ENCODE measurements around the gene BPIFB1. TPM values are rescaled to one million over a fixed set of nuclear protein-coding genes. Genes with fewer than 3 reads are reported as not detected.

The BPIFB1 gene
- total and polyA plus RNA-seq, 2 donors (not counting 3 experiments of a cell fraction or from before 2014, with no cell fraction given), result not detected

DNA sequence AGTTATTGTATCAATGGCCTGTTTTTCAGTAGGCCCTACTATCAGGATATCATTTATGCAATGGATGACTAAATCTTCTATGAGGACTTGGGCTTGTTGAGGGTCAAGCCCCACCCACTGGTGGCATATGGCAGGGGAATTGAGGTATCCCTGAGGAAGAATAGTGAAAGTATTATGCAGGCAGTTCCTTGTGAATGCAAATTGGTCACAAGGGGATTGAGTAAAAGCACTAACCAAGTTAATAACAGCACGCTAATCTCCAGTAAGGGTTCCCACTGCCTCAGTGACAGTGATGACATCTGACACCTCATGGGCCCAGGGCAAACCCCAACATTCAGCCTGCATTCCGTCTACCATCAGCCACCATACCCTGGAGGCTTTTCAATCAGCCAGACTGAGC lies 32.3 kb upstream of the BPIFB1 start:
- POLR2A ChIA-PET, result no interaction called here
- no peaks in the 10 kb centered on the region for H3K4me1 ChIP-seq (ENCODE audit: control insufficient read depth, extremely low read depth, insufficient read depth, low read length)
- TF ChIP-seq FOS (IDR thresholded peaks at IDR 0.05; ENCODE audit: borderline replicate concordance, insufficient read depth, low read length), result no peak
- TF ChIP-seq EZH2 (IDR thresholded peaks at IDR 0.05; ENCODE audit: borderline replicate concordance, low read depth, low read length, severe bottlenecking), result no peak
- TF ChIP-seq POLR2AphosphoS5 (IDR thresholded peaks at IDR 0.05; ENCODE audit: insufficient read depth, low read depth, low read length), result no peak
- no peak for TF ChIP-seq JUN (IDR thresholded peaks at IDR 0.05; ENCODE audit: borderline replicate concordance, insufficient read depth, insufficient read length, low read depth)
- TF ChIP-seq MYC (IDR thresholded peaks at IDR 0.05; ENCODE audit: low read depth, low read length), result no peak
- TF ChIP-seq, protein P1, sequence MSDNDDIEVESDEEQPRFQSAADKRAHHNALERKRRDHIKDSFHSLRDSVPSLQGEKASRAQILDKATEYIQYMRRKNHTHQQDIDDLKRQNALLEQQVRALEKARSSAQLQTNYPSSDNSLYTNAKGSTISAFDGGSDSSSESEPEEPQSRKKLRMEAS (IDR thresholded peaks at IDR 0.05; ENCODE audit: insufficient read depth, insufficient read length), result no peak
- TF ChIP-seq POLR2A (IDR thresholded peaks at IDR 0.05; ENCODE audit: low read depth, low read length), result no peak
- no peaks in the 10 kb centered on the region for H3K9me1 ChIP-seq (replicated peaks; ENCODE audit: control insufficient read depth, extremely low read depth, insufficient read depth, low read length)
- no peaks in the 10 kb centered on the region for H4K20me1 ChIP-seq (replicated peaks; ENCODE audit: control insufficient read depth, extremely low read depth, insufficient read depth, low read length)
- DNase-seq (ENCODE audit: low read depth, low spot score), result no peak
- no peaks in the 10 kb centered on the region for H3K36me3 ChIP-seq (ENCODE audit: control insufficient read depth in 2 of 2, extremely low read depth in 1 of 2, insufficient read depth in 2 of 2, low read length in 2 of 2)
- H3K79me2 ChIP-seq (ENCODE audit: control insufficient read depth, insufficient read depth, low read length), result no peaks in the 10 kb centered on the region
- H3K4me3 ChIP-seq (replicated peaks in 1 of 3; ENCODE audit: insufficient read depth in 1 of 3, low read depth in 1 of 3, low read length in 3 of 3), result no peak overlapping the region
- no peak overlapping the region for H3K27ac ChIP-seq (ENCODE audit: insufficient read depth, low read depth, low read length)
- dilution Hi-C loops (cut with MboI; ENCODE audit: extremely low pct_ligation_motif_present, low sequenced_read_pairs) (no loop called here), intact Hi-C loops (cut with micrococcal nuclease) (no loop called here)
- BruUV-seq (replicated peaks), result no TSS peak
- CTCF ChIA-PET, result no interaction called here
- no peak overlapping the region for H3K4me2 ChIP-seq (ENCODE audit: insufficient read depth, low read length)
- H2AFZ ChIP-seq (ENCODE audit: low read depth, low read length), result no peak overlapping the region
- no peak overlapping the region for H3K9ac ChIP-seq (replicated peaks; ENCODE audit: extremely low read depth, insufficient read depth, low read length)
- FAIRE-seq, result no peak
- no peaks in the 10 kb centered on the region for H3K9me3 ChIP-seq (replicated peaks; ENCODE audit: control insufficient read depth, insufficient read depth, low read length)
- H3K27me3 ChIP-seq (ENCODE audit: control insufficient read depth in 2 of 2, insufficient read depth in 2 of 2, low read length in 2 of 2), result no peaks in the 10 kb centered on the region

DNA sequence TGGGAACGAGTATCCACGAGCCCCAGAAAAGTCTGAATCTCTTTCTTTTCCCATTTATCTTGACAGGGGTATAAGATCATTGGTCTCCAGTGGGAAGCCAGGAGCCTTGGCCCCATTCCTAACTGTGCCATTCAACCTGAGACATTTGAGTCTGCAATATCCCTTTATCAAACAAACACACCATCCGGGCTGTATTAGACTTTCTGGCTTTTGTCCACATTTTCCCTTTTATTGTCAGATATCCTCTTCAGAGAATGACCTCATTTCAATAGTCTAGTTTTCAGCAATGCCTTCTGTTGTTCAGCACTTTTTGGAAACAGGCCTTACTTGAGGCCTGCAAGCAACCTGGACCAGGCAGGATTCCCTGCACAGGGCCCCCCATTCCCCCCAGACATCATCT lies 31.5 kb upstream of the BPIFB1 start:
- no peak for DNase-seq (ENCODE audit: low read depth, low spot score)
- ChIA-PET CTCF (no interaction called here), POLR2A (no interaction called here)
- H3K27ac ChIP-seq (ENCODE audit: insufficient read depth, low read depth, low read length), result no peak overlapping the region
- no TSS peak for BruUV-seq (replicated peaks)
- H3K27me3 ChIP-seq (ENCODE audit: control insufficient read depth in 2 of 2, insufficient read depth in 2 of 2, low read length in 2 of 2), result peaks cover 0 to 2% of the 10 kb centered on the region in 2 experiments
- H3K4me1 ChIP-seq (ENCODE audit: control insufficient read depth, extremely low read depth, insufficient read depth, low read length), result no peaks in the 10 kb centered on the region
- H3K9me3 ChIP-seq (replicated peaks; ENCODE audit: control insufficient read depth, insufficient read depth, low read length), result no peaks in the 10 kb centered on the region
- H2AFZ ChIP-seq (ENCODE audit: low read depth, low read length), result no peak overlapping the region
- no peaks in the 10 kb centered on the region for H4K20me1 ChIP-seq (replicated peaks; ENCODE audit: control insufficient read depth, extremely low read depth, insufficient read depth, low read length)
- no peak for TF ChIP-seq GATA2 (IDR thresholded peaks at IDR 0.05; ENCODE audit: insufficient read depth, insufficient read length, low read depth, low read length)
- TF ChIP-seq POLR2AphosphoS5 (IDR thresholded peaks at IDR 0.05; ENCODE audit: insufficient read depth, low read depth, low read length), result no peak
- TF ChIP-seq EZH2 (IDR thresholded peaks at IDR 0.05; ENCODE audit: borderline replicate concordance, low read depth, low read length, severe bottlenecking), result no peak
- no peak for TF ChIP-seq POLR2A (IDR thresholded peaks at IDR 0.05; ENCODE audit: low read depth, low read length)
- no peak for TF ChIP-seq MYC (IDR thresholded peaks at IDR 0.05; ENCODE audit: low read depth, low read length)
- TF ChIP-seq, protein P1 (IDR thresholded peaks at IDR 0.05; ENCODE audit: insufficient read depth, insufficient read length), result no peak
- TF ChIP-seq, protein P2, sequence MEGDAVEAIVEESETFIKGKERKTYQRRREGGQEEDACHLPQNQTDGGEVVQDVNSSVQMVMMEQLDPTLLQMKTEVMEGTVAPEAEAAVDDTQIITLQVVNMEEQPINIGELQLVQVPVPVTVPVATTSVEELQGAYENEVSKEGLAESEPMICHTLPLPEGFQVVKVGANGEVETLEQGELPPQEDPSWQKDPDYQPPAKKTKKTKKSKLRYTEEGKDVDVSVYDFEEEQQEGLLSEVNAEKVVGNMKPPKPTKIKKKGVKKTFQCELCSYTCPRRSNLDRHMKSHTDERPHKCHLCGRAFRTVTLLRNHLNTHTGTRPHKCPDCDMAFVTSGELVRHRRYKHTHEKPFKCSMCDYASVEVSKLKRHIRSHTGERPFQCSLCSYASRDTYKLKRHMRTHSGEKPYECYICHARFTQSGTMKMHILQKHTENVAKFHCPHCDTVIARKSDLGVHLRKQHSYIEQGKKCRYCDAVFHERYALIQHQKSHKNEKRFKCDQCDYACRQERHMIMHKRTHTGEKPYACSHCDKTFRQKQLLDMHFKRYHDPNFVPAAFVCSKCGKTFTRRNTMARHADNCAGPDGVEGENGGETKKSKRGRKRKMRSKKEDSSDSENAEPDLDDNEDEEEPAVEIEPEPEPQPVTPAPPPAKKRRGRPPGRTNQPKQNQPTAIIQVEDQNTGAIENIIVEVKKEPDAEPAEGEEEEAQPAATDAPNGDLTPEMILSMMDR (IDR thresholded peaks at IDR 0.05; ENCODE audit: extremely low read depth in 1 of 2, insufficient read depth in 1 of 2, low read depth in 1 of 2, low read length in 2 of 2), result no peak
- H3K79me2 ChIP-seq (ENCODE audit: control insufficient read depth, insufficient read depth, low read length), result no peaks in the 10 kb centered on the region
- no peak overlapping the region for H3K4me3 ChIP-seq (replicated peaks in 1 of 3; ENCODE audit: insufficient read depth in 1 of 3, low read depth in 1 of 3, low read length in 3 of 3)
- no peak overlapping the region for H3K9ac ChIP-seq (replicated peaks; ENCODE audit: extremely low read depth, insufficient read depth, low read length)
- H3K4me2 ChIP-seq (ENCODE audit: insufficient read depth, low read length), result no peak overlapping the region
- intact Hi-C loops (cut with micrococcal nuclease) (no loop called here), dilution Hi-C loops (cut with MboI; ENCODE audit: extremely low pct_ligation_motif_present, low sequenced_read_pairs) (no loop called here)
- FAIRE-seq, result no peak
- H3K9me1 ChIP-seq (replicated peaks; ENCODE audit: control insufficient read depth, extremely low read depth, insufficient read depth, low read length), result no peaks in the 10 kb centered on the region
- no peaks in the 10 kb centered on the region for H3K36me3 ChIP-seq (ENCODE audit: control insufficient read depth in 2 of 2, extremely low read depth in 1 of 2, insufficient read depth in 2 of 2, low read length in 2 of 2)
